HL-60 (cell line): ENCODE results near the gene DCAF17.

ENCODE experiments used
- CTCF ChIP-seq: IDR thresholded peaks from one replicate; pipeline ENCODE4 v1.5.1; 2011; ENCODE audit warnings: low read length, control low read depth, inconsistent platforms; ENCODE audit not compliant: insufficient read depth
- POLR2AphosphoS5 ChIP-seq: IDR thresholded peaks from 2 replicates; pipeline ENCODE4 v1.6.1; 2012; ENCODE audit warnings: low read depth

- TF ChIP-seq POLR2AphosphoS5 (no peak), CTCF (no peak)
These were observed 22.8 kb upstream of the DCAF17 start for GRCh38 chr2:171411214-171411613.
